ENCODE data around the gene DVL2. TPM values are rescaled to one million over a fixed set of nuclear protein-coding genes. Genes with fewer than 3 reads are reported as not detected.

Gene DVL2
- total RNA-seq, 2 donors from 2014 or later, result 52.3 to 116 TPM

- H3K27me3 ChIP-seq (replicated peaks; ENCODE audit: insufficient read depth), result no peaks in the 10 kb centered on the region
- intact Hi-C loops (cut with DNase I), result no loop called here
- H3K9me3 ChIP-seq, result no peaks in the 10 kb centered on the region
- TF ChIP-seq, protein P1, sequence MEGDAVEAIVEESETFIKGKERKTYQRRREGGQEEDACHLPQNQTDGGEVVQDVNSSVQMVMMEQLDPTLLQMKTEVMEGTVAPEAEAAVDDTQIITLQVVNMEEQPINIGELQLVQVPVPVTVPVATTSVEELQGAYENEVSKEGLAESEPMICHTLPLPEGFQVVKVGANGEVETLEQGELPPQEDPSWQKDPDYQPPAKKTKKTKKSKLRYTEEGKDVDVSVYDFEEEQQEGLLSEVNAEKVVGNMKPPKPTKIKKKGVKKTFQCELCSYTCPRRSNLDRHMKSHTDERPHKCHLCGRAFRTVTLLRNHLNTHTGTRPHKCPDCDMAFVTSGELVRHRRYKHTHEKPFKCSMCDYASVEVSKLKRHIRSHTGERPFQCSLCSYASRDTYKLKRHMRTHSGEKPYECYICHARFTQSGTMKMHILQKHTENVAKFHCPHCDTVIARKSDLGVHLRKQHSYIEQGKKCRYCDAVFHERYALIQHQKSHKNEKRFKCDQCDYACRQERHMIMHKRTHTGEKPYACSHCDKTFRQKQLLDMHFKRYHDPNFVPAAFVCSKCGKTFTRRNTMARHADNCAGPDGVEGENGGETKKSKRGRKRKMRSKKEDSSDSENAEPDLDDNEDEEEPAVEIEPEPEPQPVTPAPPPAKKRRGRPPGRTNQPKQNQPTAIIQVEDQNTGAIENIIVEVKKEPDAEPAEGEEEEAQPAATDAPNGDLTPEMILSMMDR (IDR thresholded peaks at IDR 0.05), result no peak
- TF ChIP-seq POLR2A (IDR thresholded peaks at IDR 0.05) (no peak), POLR2AphosphoS5 (IDR thresholded peaks at IDR 0.05) (no peak)
- H3K36me3 ChIP-seq, result peaks cover 0 to 10% of the 10 kb centered on the region in 2 donors
- H3K4me3 ChIP-seq, result no peak overlapping the region
- H3K4me1 ChIP-seq (replicated peaks), result no peaks in the 10 kb centered on the region
- no peak for DNase-seq (ENCODE audit: low spot score)
- WGBS, result 75% methylated on average over 12 of the region's 12 CpGs
- H3K27ac ChIP-seq, result no peak overlapping the region
Observed at GRCh38 chr17:7192271-7192937, 41.9 kb downstream of the DVL2 start.

GRCh38 chr17:7191571-7192270 lies 42.6 kb downstream of the DVL2 start:
- no peak overlapping the region for H3K27ac ChIP-seq
- H3K4me3 ChIP-seq, result no peak overlapping the region
- no peaks in the 10 kb centered on the region for H3K9me3 ChIP-seq
- H3K36me3 ChIP-seq, result peaks cover 0 to 10% of the 10 kb centered on the region in 2 donors
- intact Hi-C loops (cut with DNase I), result no loop called here
- no peaks in the 10 kb centered on the region for H3K4me1 ChIP-seq (replicated peaks)
- no peaks in the 10 kb centered on the region for H3K27me3 ChIP-seq (replicated peaks; ENCODE audit: insufficient read depth)
- peak; percentile 35 for TF ChIP-seq POLR2AphosphoS5 (IDR thresholded peaks at IDR 0.05)
- TF ChIP-seq, protein P1 (IDR thresholded peaks at IDR 0.05), result no peak
- no peak for TF ChIP-seq POLR2A (IDR thresholded peaks at IDR 0.05)
- DNase-seq (ENCODE audit: low spot score), result no peak
- 73% methylated on average over 26 of the region's 26 CpGs for WGBS

GRCh38 chr17:7191069-7191468 lies 43.2 kb downstream of the DVL2 start:
- DNase-seq (ENCODE audit: low spot score), result no peak
- Histone ChIP-seq H3K36me3 (peaks cover 0 to 5% of the 10 kb centered on the region in 2 donors), H3K27me3 (replicated peaks; ENCODE audit: insufficient read depth) (no peaks in the 10 kb centered on the region), H3K4me3 (no peak overlapping the region), H3K27ac (no peak overlapping the region), H3K9me3 (no peaks in the 10 kb centered on the region), H3K4me1 (replicated peaks) (no peaks in the 10 kb centered on the region)
- whole genome bisulfite sequencing, result 88% methylated on average over 12 of the region's 12 CpGs
- intact Hi-C loops (cut with DNase I), result no loop called here
- no peak for TF ChIP-seq POLR2A (IDR thresholded peaks at IDR 0.05)
- no peak for TF ChIP-seq POLR2AphosphoS5 (IDR thresholded peaks at IDR 0.05)
- TF ChIP-seq, protein P1 (IDR thresholded peaks at IDR 0.05), result no peak

- 89% methylated on average over 14 of the region's 14 CpGs for WGBS
- Histone ChIP-seq H3K9me3 (no peaks in the 10 kb centered on the region), H3K36me3 (no peaks in the 10 kb centered on the region)
Observed at GRCh38 chr17:7190276-7190917, 43.9 kb downstream of the DVL2 start.

More at GRCh38 chr17:7190276-7190917, 43.9 kb downstream of the DVL2 start:
- no peak for DNase-seq (ENCODE audit: low spot score)
- no peak overlapping the region for H3K27ac ChIP-seq
- H3K27me3 ChIP-seq (replicated peaks; ENCODE audit: insufficient read depth), result no peaks in the 10 kb centered on the region
- intact Hi-C loops (cut with DNase I), result no loop called here
- no peak overlapping the region for H3K4me3 ChIP-seq
- no peaks in the 10 kb centered on the region for H3K4me1 ChIP-seq (replicated peaks)
- no peak for TF ChIP-seq POLR2A (IDR thresholded peaks at IDR 0.05)
- TF ChIP-seq, protein P1 (IDR thresholded peaks at IDR 0.05), result no peak
- no peak for TF ChIP-seq POLR2AphosphoS5 (IDR thresholded peaks at IDR 0.05)

Data from prostate gland (tissue), 2 donors.